K562 (cell line): ENCODE data around the gene GSK3B. TPM values are rescaled to one million over a fixed set of nuclear protein-coding genes. Genes with fewer than 3 reads are reported as not detected.

ENCODE experiments used
- EGR1 ChIP-seq: fragments of 450-650 bp; conservative IDR thresholded peaks from 2 replicates; pipeline ENCODE4 v1.6.1; 2017; ENCODE audit warnings: mild to moderate bottlenecking
- EP400 ChIP-seq: fragments of 450-650 bp; IDR thresholded peaks from 2 replicates; pipeline ENCODE4 v1.6.1; 2017; ENCODE audit warnings: antibody characterized with exemption, mild to moderate bottlenecking, moderate library complexity
- HMGXB4 ChIP-seq: sonication (generic); formaldehyde crosslinking; IDR thresholded peaks from 2 replicates; pipeline ENCODE4 v1.8.1; 2023; ENCODE audit warnings: mild to moderate bottlenecking, missing genetic modification reagents
- KAT2B ChIP-seq: IDR thresholded peaks from one replicate; pipeline ENCODE4 v1.6.1; 2012; ENCODE audit warnings: low read depth, mild to moderate bottlenecking, control low read depth, inconsistent platforms, low read length, moderate library complexity
- MNT ChIP-seq, 2 experiments: fragments of 450-650 bp; conservative IDR thresholded peaks; 2 replicates each; pipeline ENCODE4 v1.6.1; 2017; ENCODE audit warnings: mild to moderate bottlenecking in 2 of 2, moderate library complexity in 2 of 2
- MXI1 ChIP-seq: IDR thresholded peaks from 2 replicates; pipeline ENCODE4 v1.6.1; 2011; ENCODE audit warnings: low read depth, mild to moderate bottlenecking, improper control_type of control experiment, low read length
- NONO ChIP-seq, 2 experiments: fragments of 200-400 bp in 1 of 2; fragments of 450-650 bp in 1 of 2; formaldehyde crosslinking in 1 of 2; IDR thresholded peaks; 2 replicates each; pipeline ENCODE4 v1.6.1; 2017; ENCODE audit warnings: low read depth in 2 of 2, mild to moderate bottlenecking in 2 of 2, moderate library complexity in 2 of 2, low read length in 1 of 2
- PHTF2 ChIP-seq: fragments of 250-450 bp; sonication (Bioruptor Pico); IDR thresholded peaks from 2 replicates; pipeline ENCODE4 v1.5.0; 2021; ENCODE audit warnings: mild to moderate bottlenecking
- SIRT6 ChIP-seq: IDR thresholded peaks from one replicate; pipeline ENCODE4 v1.6.1; 2012; ENCODE audit warnings: low read depth, mild to moderate bottlenecking, control low read depth, inconsistent platforms, low read length, moderate library complexity
- SMAD4 ChIP-seq: fragments of 250-450 bp; sonication (Bioruptor Pico); conservative IDR thresholded peaks from 2 replicates; pipeline ENCODE4 v1.8.0; 2021; ENCODE audit warnings: inconsistent platforms, mild to moderate bottlenecking, moderate library complexity
- TAF15 ChIP-seq: fragments of 200-400 bp; formaldehyde crosslinking; IDR thresholded peaks from 2 replicates; pipeline ENCODE4 v1.6.1; 2017; ENCODE audit warnings: mild to moderate bottlenecking, low read depth, low read length, moderate library complexity
- XRCC5 ChIP-seq: fragments of 200-400 bp; formaldehyde crosslinking; IDR thresholded peaks from 2 replicates; pipeline ENCODE4 v1.6.1; 2017; ENCODE audit warnings: low read depth, mild to moderate bottlenecking, low read length
- ZBTB17 ChIP-seq: fragments of 450-650 bp; formaldehyde crosslinking; IDR thresholded peaks from 2 replicates; pipeline ENCODE4 v1.4.0; 2020; ENCODE audit warnings: mild to moderate bottlenecking
- ZNF12 ChIP-seq: sonication (generic); formaldehyde crosslinking; IDR thresholded peaks from 2 replicates; pipeline ENCODE4 v1.4.0; 2020; ENCODE audit warnings: mild to moderate bottlenecking, missing genetic modification reagents
- ZNF277 ChIP-seq: fragments of 250-450 bp; sonication (Bioruptor Pico); IDR thresholded peaks from 2 replicates; pipeline ENCODE4 v1.8.0; 2022; ENCODE audit warnings: inconsistent platforms, mild to moderate bottlenecking, moderate library complexity, borderline replicate concordance
- ZNF780A ChIP-seq: fragments of 250-450 bp; sonication (Bioruptor Pico); IDR thresholded peaks from 2 replicates; pipeline ENCODE4 v1.5.0; 2021; ENCODE audit warnings: mild to moderate bottlenecking
- polyA plus RNA-seq, 8 experiments: library from polyadenylated mRNA; depleted of rRNA in 4 of 8; stranded (reverse) in 5 of 8; unstranded in 3 of 8; fragments of >200 nt; fragmentation: Nextera tagmentation in 2 of 8; fragmentation: Illumina TruSeq in 1 of 8; extraction: Ambion mirVana in 2 of 8; extraction: Trizol in 1 of 8; gene quantifications; 2 replicates each; pipeline versions ENCODE4 v1.2.1 to v1.2.3, GENCODE V29; 2011 to 2014; ENCODE audit warnings: inconsistent platforms in 1 of 8, missing spikeins in 1 of 8
- total RNA-seq, 7 experiments: library from RNA; depleted of rRNA in 6 of 7; stranded (reverse); fragments of >200 nt in 6 of 7; fragmentation: Illumina TruSeq in 2 of 7; extraction: Trizol in 2 of 7; gene quantifications; 2 replicates each; pipeline versions ENCODE4 v1.2.1 to v1.2.3, GENCODE V29; 2011 to 2021; ENCODE audit warnings: low replicate concordance in 1 of 7
- TF ChIP-seq, protein P1 (sequence below): fragments of 250-450 bp; sonication (Bioruptor Pico); IDR thresholded peaks from 2 replicates; pipeline ENCODE4 v1.8.0; 2021; ENCODE audit warnings: mild to moderate bottlenecking, moderate library complexity
- TF ChIP-seq, protein P2 (sequence below): fragments of 450-650 bp; IDR thresholded peaks from 2 replicates; pipeline ENCODE4 v1.6.1; 2016; ENCODE audit warnings: mild to moderate bottlenecking

The GSK3B gene
- total and polyA plus RNA-seq, 9 of the 15 experiments (the other 6 are each of a cell fraction or from before 2014, with no cell fraction given): 4.7 to 25.0 (median 18.7) TPM

DNA sequence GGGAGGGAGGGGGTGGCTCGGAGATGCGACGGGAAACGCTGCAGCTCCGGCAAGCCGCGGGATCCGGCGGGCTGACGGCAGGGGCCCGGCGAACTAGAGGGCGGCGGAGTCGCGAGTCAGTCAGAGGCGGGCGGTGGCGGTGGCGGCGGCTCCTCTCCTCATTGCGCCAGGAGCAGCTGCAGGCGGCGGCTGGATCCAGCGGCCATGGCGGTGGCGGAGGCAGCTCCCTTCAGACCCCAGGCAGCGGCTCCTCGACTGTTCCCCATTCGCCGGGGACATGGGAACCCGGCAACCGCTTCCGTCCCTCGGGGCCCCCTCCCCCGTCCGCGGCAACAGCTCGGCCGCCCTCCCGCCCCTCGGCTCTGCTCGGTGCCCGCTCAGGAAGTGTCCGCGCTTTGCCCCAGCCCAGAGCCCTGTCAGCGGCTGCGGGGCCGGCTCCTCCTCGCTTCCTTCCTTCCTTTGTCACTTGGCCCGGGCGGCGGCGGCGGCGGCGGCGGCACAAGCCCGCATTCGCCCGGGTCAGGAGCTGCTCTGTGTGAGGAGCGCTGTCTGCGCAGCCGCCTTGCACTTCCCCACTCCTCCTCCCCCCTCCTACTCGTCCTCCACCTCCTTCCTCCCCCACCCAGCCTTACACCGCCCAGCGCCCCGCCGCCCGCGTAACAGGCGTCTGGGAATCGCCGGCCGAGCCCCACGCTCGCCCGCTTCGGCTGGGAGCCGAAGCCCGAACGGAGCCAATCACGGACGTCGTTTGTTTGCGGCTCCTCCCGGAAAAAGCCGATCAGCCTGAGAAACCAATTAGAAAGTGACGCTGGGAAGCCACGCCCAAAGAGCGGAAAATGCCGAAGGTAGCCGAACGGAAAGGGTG lies at the start of gene GSK3B (continued):
- TF ChIP-seq ZNF12 (CRISPR knock-in tag) (0 out of 2 replicates have a peak, but pooled peaks have one; percentile 22), MNT (conservative IDR thresholded peaks at IDR 0.05) (0 out of 4 replicates have a peak, but pooled peaks of 1 of the 2 experiments have one; percentile 47), ZBTB17 (CRISPR knock-in tag) (0 out of 2 replicates have a peak, but pooled peaks have one; percentile 31), SIRT6 (no peak), XRCC5 (0 out of 2 replicates have a peak, but pooled peaks have one; percentile 46), SMAD4 (CRISPR knock-in tag) (0 out of 2 replicates have a peak, but pooled peaks have one; percentile 28), ZNF277 (CRISPR knock-in tag) (no peak), TAF15 (peak; percentile 98; the same call in 1 of the 2 replicates), NONO (IDR thresholded peaks at IDR 0.05; ENCODE audit: low read depth in 2 of 2, low read length in 1 of 2) (peak in 1 of 2 experiments; percentile 75; a peak in 2 of 4 replicates), MXI1 (no peak), HMGXB4 (CRISPR knock-in tag) (peak; percentile 47; the same call in 1 of the 2 replicates), ZNF780A (no peak), KAT2B (no peak), PHTF2 (CRISPR knock-in tag) (no peak), EGR1 (peak; percentile 86), EP400 (peak; percentile 64; the same call in 1 of the 2 replicates)
- TF ChIP-seq, protein P1, sequence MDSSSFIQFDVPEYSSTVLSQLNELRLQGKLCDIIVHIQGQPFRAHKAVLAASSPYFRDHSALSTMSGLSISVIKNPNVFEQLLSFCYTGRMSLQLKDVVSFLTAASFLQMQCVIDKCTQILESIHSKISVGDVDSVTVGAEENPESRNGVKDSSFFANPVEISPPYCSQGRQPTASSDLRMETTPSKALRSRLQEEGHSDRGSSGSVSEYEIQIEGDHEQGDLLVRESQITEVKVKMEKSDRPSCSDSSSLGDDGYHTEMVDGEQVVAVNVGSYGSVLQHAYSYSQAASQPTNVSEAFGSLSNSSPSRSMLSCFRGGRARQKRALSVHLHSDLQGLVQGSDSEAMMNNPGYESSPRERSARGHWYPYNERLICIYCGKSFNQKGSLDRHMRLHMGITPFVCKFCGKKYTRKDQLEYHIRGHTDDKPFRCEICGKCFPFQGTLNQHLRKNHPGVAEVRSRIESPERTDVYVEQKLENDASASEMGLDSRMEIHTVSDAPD (CRISPR knock-in tag): no peak
- TF ChIP-seq, protein P2, sequence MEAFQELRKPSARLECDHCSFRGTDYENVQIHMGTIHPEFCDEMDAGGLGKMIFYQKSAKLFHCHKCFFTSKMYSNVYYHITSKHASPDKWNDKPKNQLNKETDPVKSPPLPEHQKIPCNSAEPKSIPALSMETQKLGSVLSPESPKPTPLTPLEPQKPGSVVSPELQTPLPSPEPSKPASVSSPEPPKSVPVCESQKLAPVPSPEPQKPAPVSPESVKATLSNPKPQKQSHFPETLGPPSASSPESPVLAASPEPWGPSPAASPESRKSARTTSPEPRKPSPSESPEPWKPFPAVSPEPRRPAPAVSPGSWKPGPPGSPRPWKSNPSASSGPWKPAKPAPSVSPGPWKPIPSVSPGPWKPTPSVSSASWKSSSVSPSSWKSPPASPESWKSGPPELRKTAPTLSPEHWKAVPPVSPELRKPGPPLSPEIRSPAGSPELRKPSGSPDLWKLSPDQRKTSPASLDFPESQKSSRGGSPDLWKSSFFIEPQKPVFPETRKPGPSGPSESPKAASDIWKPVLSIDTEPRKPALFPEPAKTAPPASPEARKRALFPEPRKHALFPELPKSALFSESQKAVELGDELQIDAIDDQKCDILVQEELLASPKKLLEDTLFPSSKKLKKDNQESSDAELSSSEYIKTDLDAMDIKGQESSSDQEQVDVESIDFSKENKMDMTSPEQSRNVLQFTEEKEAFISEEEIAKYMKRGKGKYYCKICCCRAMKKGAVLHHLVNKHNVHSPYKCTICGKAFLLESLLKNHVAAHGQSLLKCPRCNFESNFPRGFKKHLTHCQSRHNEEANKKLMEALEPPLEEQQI: no peak
